ENCODE data around the gene LRRFIP1. TPM values are rescaled to one million over a fixed set of nuclear protein-coding genes. Genes with fewer than 3 reads are reported as not detected.
A peak's percentile ranks its signal among the peaks of the same experiment; 100 is the strongest.

LRRFIP1 gene
- total RNA-seq, 3 donors from 2014 or later (not counting 1 experiment from before 2014, with no cell fraction given) = 163 to 207 (median 188) TPM

DNA sequence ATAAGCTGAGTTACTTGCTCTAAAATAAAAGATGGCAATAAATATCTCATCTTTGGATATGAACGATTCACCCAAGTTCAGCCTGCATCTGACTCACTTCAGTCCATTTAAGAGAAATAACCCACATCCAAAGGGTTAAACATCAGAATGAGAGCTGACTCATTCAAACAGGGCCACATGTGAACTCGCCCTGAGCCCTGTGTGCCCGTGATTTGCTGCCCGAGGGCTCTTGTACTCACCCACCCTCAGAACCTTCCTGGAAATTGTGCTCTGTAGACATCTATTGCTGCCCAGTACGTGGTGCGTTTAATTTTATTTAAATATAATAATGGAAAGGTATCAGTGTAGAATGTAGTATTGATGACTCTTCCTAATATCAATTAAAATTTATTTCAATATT lies 104.3 kb downstream of the LRRFIP1 start:
- Histone ChIP-seq H3K27me3 (ENCODE audit: control insufficient read depth, insufficient read depth, low read length) (no peaks in the 10 kb centered on the region), H3K36me3 (ENCODE audit: control insufficient read depth, insufficient read depth, low read length) (peaks cover 16% of the 10 kb centered on the region), H3K4me3 (ENCODE audit: low read length) (no peak overlapping the region), H3K9me3 (ENCODE audit: control insufficient read depth, insufficient read depth, low read length) (no peaks in the 10 kb centered on the region), H3K27ac (ENCODE audit: low read length) (no peak overlapping the region), H3K4me1 (ENCODE audit: control insufficient read depth, insufficient read depth, low read length) (peaks cover 24% of the 10 kb centered on the region)
- WGBS (ENCODE audit: insufficient coverage) = 16% methylated on average over 4 of the region's 6 CpGs
- Mint-ChIP-seq H3K27me3 (ENCODE audit: low read depth in 2 of 2) (no peaks in the 10 kb centered on the region), H3K4me1 (peaks cover 60 to 61% of the 10 kb centered on the region in 2 donors), H3K27ac (peak overlapping the region; percentile 54 to 67), H3K36me3 (no peaks in the 10 kb centered on the region), H3K4me3 (peak overlapping the region; percentile 45), H3K9me3 (no peaks in the 10 kb centered on the region)
- DNase-seq (peak in 1 of 2 donors; percentile 31), ATAC-seq (peak; percentile 65 to 83 (median 70))
- TF ChIP-seq, protein P1, sequence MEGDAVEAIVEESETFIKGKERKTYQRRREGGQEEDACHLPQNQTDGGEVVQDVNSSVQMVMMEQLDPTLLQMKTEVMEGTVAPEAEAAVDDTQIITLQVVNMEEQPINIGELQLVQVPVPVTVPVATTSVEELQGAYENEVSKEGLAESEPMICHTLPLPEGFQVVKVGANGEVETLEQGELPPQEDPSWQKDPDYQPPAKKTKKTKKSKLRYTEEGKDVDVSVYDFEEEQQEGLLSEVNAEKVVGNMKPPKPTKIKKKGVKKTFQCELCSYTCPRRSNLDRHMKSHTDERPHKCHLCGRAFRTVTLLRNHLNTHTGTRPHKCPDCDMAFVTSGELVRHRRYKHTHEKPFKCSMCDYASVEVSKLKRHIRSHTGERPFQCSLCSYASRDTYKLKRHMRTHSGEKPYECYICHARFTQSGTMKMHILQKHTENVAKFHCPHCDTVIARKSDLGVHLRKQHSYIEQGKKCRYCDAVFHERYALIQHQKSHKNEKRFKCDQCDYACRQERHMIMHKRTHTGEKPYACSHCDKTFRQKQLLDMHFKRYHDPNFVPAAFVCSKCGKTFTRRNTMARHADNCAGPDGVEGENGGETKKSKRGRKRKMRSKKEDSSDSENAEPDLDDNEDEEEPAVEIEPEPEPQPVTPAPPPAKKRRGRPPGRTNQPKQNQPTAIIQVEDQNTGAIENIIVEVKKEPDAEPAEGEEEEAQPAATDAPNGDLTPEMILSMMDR (IDR thresholded peaks at IDR 0.05) = no peak
- intact Hi-C loops (cut with micrococcal nuclease) = loop anchor here (5.0 kb wide), 1 partner anchor 34 kb away; no protein-coding TSS in a partner anchor

GRCh38 chr2:237732070-237732469 lies 104.7 kb downstream of the LRRFIP1 start:
- Histone ChIP-seq H3K27ac (ENCODE audit: low read length) (no peak overlapping the region), H3K27me3 (ENCODE audit: control insufficient read depth, insufficient read depth, low read length) (no peaks in the 10 kb centered on the region), H3K4me3 (ENCODE audit: low read length) (no peak overlapping the region), H3K36me3 (ENCODE audit: control insufficient read depth, insufficient read depth, low read length) (peaks cover 19% of the 10 kb centered on the region), H3K9me3 (ENCODE audit: control insufficient read depth, insufficient read depth, low read length) (no peaks in the 10 kb centered on the region), H3K4me1 (ENCODE audit: control insufficient read depth, insufficient read depth, low read length) (peaks cover 24% of the 10 kb centered on the region)
- TF ChIP-seq, protein P1 (IDR thresholded peaks at IDR 0.05) = no peak
- Mint-ChIP-seq H3K36me3 (no peaks in the 10 kb centered on the region), H3K27ac (peak overlapping the region; percentile 7 to 54), H3K9me3 (no peaks in the 10 kb centered on the region), H3K4me3 (no peak overlapping the region), H3K27me3 (ENCODE audit: low read depth in 2 of 2) (no peaks in the 10 kb centered on the region), H3K4me1 (peaks cover 59 to 62% of the 10 kb centered on the region in 2 donors)
- DNase-seq (no peak), ATAC-seq (no peak)
- 86% methylated on average over 8 of the region's 10 CpGs for WGBS (ENCODE audit: insufficient coverage)
- intact Hi-C loops (cut with micrococcal nuclease) = loop anchor here (5.0 kb wide), 1 partner anchor 35 kb away; no protein-coding TSS in a partner anchor

GRCh38 chr2:237732790-237733381 lies 105.5 kb downstream of the LRRFIP1 start:
- Histone ChIP-seq H3K27me3 (ENCODE audit: control insufficient read depth, insufficient read depth, low read length) (no peaks in the 10 kb centered on the region), H3K27ac (ENCODE audit: low read length) (no peak overlapping the region), H3K4me3 (ENCODE audit: low read length) (no peak overlapping the region), H3K36me3 (ENCODE audit: control insufficient read depth, insufficient read depth, low read length) (peaks cover 27% of the 10 kb centered on the region), H3K9me3 (ENCODE audit: control insufficient read depth, insufficient read depth, low read length) (no peaks in the 10 kb centered on the region), H3K4me1 (ENCODE audit: control insufficient read depth, insufficient read depth, low read length) (peaks cover 20% of the 10 kb centered on the region)
- Mint-ChIP-seq H3K36me3 (no peaks in the 10 kb centered on the region), H3K4me3 (no peak overlapping the region), H3K9me3 (no peaks in the 10 kb centered on the region), H3K27me3 (ENCODE audit: low read depth in 2 of 2) (no peaks in the 10 kb centered on the region), H3K4me1 (peaks cover 61 to 64% of the 10 kb centered on the region in 2 donors), H3K27ac (peak overlapping the region; percentile 7 to 21)
- peak in 1 of 3 donors; percentile 26 for ATAC-seq
- 74% methylated on average over 13 of the region's 13 CpGs for WGBS (ENCODE audit: insufficient coverage)
- intact Hi-C loops (cut with micrococcal nuclease) = loop anchor here (5.0 kb wide), 1 partner anchor 36 kb away; no protein-coding TSS in a partner anchor
- no peak for DNase-seq
- TF ChIP-seq, protein P1 (IDR thresholded peaks at IDR 0.05) = no peak
